Activated T-helper 1 cell treated with anti-CD3 and anti-CD28 coated beads, Interleukin-12 subunit alpha, Interleukin-12 subunit beta, Interleukin-2, Interleukin-4 antibody, amounts not matched to agents 30 ng/mL and 10 ng/mL and 1 ng/mL, durations not matched to agents 14 hours and 24 hours and 36 hours (primary cell): ENCODE measurements around the gene EPOP. TPM values are rescaled to one million over a fixed set of nuclear protein-coding genes. Genes with fewer than 3 reads are reported as not detected.
"Not testable (repeated sequence)": the region's sequence is repeated elsewhere in the genome, so short reads cannot be mapped to it uniquely, and the experiment has no call there.

Source experiments
- DNase-seq: peaks from one replicate; pipeline ENCODE4 v3.0.0; 2021; ENCODE audit warnings: low spot score
- H3K27ac Mint-ChIP-seq: one replicate; pipeline ENCODE4 v1.8.0; 2021; ENCODE audit warnings: mild to moderate bottlenecking, mixed read lengths
- H3K27me3 Mint-ChIP-seq: one replicate; pipeline ENCODE4 v1.8.0; 2022; ENCODE audit warnings: mild to moderate bottlenecking, moderate library complexity, mixed read lengths; ENCODE audit not compliant: insufficient read depth
- H3K36me3 Mint-ChIP-seq: one replicate; pipeline ENCODE4 v1.8.0; 2021; ENCODE audit warnings: low read depth, mixed read lengths
- H3K4me1 Mint-ChIP-seq: one replicate; pipeline ENCODE4 v1.8.0; 2021; ENCODE audit warnings: low read depth, mixed read lengths
- H3K4me3 Mint-ChIP-seq: one replicate; pipeline ENCODE4 v1.8.0; 2021; ENCODE audit warnings: mild to moderate bottlenecking, moderate library complexity, mixed read lengths
- H3K9me3 Mint-ChIP-seq: one replicate; pipeline ENCODE4 v1.8.0; 2021; ENCODE audit warnings: mixed read lengths
- intact Hi-C: fragments of 100-400 bp; cut with micrococcal nuclease; formaldehyde crosslinking; loops from one replicate; pipeline ENCODE4 v1.15.1; 2024
- total RNA-seq: library from RNA; stranded (reverse); gene quantifications from 2 replicates; pipeline ENCODE4 v1.2.3, GENCODE V29; 2022

EPOP gene
- total RNA-seq, 1 donor from 2014 or later = 56.5 TPM

DNA sequence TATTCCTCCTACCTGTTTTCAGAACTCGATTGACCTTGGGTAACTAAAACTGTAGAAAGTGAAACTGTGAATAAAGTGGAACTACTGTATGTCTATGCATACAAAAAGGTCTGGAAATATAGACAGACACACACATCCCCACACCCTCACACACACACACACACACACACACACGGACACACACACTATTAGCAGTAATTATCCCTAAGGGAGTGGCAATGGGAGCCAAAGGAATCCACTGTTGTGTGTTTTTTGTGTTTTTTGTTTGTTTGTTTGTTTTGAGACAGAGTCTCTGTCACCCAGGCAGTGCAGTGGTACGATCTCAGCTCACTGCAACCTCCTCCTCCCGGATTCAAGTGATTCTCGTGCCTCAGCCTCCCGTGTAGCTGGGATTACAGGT, 42.4 kb downstream of the EPOP start:
- intact Hi-C loops = no loop called here
- H3K9me3 Mint-ChIP-seq = no peaks in the 10 kb centered on the region

DNA sequence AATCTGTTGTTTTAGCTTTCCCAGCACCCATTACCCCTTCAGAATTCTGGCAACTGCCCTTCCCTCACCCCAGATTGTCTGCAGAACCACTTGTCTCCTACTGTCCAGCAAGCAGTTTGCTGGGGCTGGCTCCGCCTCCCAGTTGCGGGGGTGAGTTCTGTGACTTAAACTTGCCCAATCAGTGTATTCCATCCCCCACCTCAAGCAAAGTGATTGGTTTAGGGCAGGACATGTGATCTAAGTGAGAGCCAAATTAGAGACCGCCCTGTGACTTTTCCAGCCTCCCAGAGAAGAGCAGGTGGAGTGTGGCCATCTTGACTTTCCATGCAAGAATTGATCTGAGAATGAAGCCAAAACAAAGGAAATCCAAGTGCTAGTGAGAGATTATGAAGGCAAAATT, 46.3 kb downstream of the EPOP start:
- Mint-ChIP-seq H3K9me3 (no peaks in the 10 kb centered on the region), H3K27me3 (peaks cover 19% of the 10 kb centered on the region), H3K36me3 (no peaks in the 10 kb centered on the region), H3K4me1 (no peaks in the 10 kb centered on the region), H3K27ac (no peak overlapping the region), H3K4me3 (no peak overlapping the region)
- no peak for DNase-seq
- intact Hi-C loops = no loop called here

More for the DNA sequence above, 42.4 kb downstream of the EPOP start:
- DNase-seq = no peak
- Mint-ChIP-seq H3K4me1 (no peaks in the 10 kb centered on the region), H3K4me3 (no peak overlapping the region), H3K27ac (no peak overlapping the region), H3K36me3 (no peaks in the 10 kb centered on the region), H3K27me3 (peaks cover 13% of the 10 kb centered on the region)

DNA sequence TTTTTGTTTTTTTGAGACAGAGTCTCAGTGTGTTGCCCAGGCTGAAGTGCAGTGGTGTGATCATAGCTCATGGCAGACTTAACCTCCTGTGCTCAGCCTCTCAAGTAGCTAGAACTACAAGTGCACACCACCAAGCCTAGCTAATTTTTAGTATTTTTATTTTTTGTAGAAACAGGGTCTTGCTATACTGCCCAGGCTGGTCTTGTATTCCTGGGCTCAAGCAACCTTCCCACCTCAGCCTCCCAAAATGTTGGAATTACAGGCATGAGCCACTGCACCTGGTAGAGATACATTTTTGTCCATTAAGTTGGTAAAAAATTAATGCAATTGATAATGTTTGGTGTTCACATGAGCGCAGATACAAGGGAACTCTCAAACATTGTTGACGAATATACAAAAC, 46.8 kb downstream of the EPOP start:
- no peaks in the 10 kb centered on the region for H3K9me3 Mint-ChIP-seq
- H3K27ac Mint-ChIP-seq = no peak overlapping the region
- intact Hi-C loops = no loop called here
- DNase-seq = no peak
- no peaks in the 10 kb centered on the region for H3K4me1 Mint-ChIP-seq
- peaks cover 19% of the 10 kb centered on the region for H3K27me3 Mint-ChIP-seq
- no peak overlapping the region for H3K4me3 Mint-ChIP-seq
- no peaks in the 10 kb centered on the region for H3K36me3 Mint-ChIP-seq

DNA sequence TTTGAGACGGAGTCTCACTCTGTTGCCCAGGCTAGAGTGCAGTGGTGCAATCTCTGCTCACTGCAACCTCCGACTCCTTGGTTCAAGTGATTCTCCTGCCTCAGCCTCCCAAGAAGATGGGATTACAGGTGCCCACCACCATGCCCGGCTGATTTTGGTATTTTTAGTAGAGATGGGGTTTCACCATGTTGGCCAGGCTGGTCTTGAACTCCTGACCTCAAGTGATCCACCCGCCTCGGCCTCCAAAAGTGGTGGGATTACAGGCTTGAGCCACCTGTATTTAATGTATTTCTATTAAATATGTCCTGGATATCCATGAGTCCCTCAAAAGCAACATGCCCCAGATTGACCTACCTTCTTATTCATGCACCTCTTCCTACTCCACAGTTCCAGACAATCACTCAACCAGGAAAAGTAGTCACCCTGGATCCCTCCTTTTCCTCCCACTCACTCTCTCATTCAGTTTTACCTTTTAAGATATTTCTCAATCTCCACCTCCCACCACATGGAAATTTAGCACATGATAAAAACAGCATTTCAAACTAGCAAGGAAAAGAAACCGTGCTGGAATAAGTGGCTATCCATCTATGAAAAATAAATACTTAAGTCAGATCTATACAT, 48.0 kb downstream of the EPOP start:
- H3K9me3 Mint-ChIP-seq, H3K4me3 Mint-ChIP-seq, H3K27ac Mint-ChIP-seq, H3K4me1 Mint-ChIP-seq, H3K36me3 Mint-ChIP-seq, DNase-seq, intact Hi-C loops: not testable (repeated sequence)
- H3K27me3 Mint-ChIP-seq = peaks cover 23% of the 10 kb centered on the region

DNA sequence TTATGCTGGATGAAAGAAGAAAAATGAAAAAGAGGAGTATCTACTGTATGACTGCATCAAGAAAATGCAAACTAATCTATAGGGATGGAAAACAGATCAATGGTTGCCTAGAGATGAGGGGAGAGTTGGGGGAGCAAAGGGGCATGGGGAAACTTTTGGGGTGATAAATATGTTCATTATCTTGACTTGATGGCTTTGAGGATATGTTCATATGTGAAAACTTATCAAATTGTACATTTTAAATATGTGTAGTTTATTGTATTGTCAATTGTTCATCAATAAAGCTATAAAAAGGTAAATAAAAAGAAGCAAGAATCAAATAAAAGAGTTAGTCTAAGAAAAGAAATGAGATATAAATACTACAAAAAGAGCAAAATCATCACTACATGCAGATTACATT, 49.3 kb downstream of the EPOP start:
- no peak overlapping the region for H3K4me3 Mint-ChIP-seq
- H3K27me3 Mint-ChIP-seq = peaks cover 25% of the 10 kb centered on the region
- no peaks in the 10 kb centered on the region for H3K36me3 Mint-ChIP-seq
- H3K4me1 Mint-ChIP-seq = no peaks in the 10 kb centered on the region
- intact Hi-C loops = no loop called here
- no peak overlapping the region for H3K27ac Mint-ChIP-seq
- no peaks in the 10 kb centered on the region for H3K9me3 Mint-ChIP-seq
- DNase-seq = no peak

DNA sequence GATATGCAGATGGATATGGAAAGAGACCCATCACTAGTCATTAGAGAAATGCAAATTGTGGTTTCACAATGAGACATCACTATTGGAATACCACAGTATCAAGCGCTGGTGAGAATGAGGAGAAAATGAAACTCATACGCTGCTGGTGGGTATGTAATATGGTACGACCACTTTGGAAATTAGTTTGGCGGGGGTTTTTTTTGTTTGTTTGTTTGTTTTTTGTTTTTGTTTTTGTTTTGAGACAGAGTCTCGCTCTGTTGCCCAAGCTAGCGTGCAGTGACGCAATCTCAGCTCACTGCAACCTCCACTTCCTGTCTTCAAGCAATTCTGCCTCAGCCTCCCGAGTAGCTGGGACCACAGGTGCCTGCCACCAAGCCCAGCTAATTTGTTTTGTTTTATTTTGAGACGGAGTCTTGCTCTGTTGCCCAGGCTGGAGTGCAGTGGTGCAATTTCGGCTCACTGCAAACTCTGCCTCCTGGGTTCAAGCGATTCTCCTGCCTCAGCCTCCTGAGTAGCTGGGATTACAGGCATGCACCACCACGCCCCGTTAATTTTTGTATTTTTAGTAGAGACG, 49.9 kb downstream of the EPOP start:
- H3K4me1 Mint-ChIP-seq, DNase-seq, intact Hi-C loops, H3K36me3 Mint-ChIP-seq, H3K9me3 Mint-ChIP-seq, H3K27ac Mint-ChIP-seq: not testable (repeated sequence)
- Mint-ChIP-seq H3K4me3 (peak overlapping the region; percentile 9), H3K27me3 (peaks cover 25% of the 10 kb centered on the region)

Other genes with a start within 250 kb of the EPOP start
- gene ARHGAP23, start 246.5 kb downstream of the EPOP start, total RNA-seq = 0.57 and 0.88 TPM in 2 replicates
- gene SRCIN1, start 69.0 kb downstream of the EPOP start, total RNA-seq = 0.22 and 0.44 TPM in 2 replicates
- gene MLLT6, start 30.3 kb upstream of the EPOP start, total RNA-seq = 250 and 252 TPM in 2 replicates
- gene CISD3, start 55.4 kb upstream of the EPOP start, total RNA-seq = 39.2 and 41.4 TPM in 2 replicates
- gene PCGF2, start 73.4 kb upstream of the EPOP start, total RNA-seq = 3.7 and 4.6 TPM in 2 replicates
- gene PSMB3, start 77.8 kb upstream of the EPOP start, total RNA-seq = 349 and 366 TPM in 2 replicates
- gene PIP4K2B, start 124.6 kb upstream of the EPOP start, total RNA-seq = 40.6 and 40.8 TPM in 2 replicates
- gene CWC25, start 150.4 kb upstream of the EPOP start, total RNA-seq = 28.6 and 30.4 TPM in 2 replicates
- 1,847 and 1,871 TPM in 2 replicates for gene RPL23, start 178.8 kb upstream of the EPOP start, total RNA-seq
- 133 and 135 TPM in 2 replicates for gene LASP1, start 195.1 kb upstream of the EPOP start, total RNA-seq